Ovary (tissue), 9 donors: ENCODE results near the gene SIK3. TPM values are rescaled to one million over a fixed set of nuclear protein-coding genes. Genes with fewer than 3 reads are reported as not detected.

Experiments
- DNase-seq, 5 donors: peaks; one replicate each; pipeline ENCODE4 v3.0.0-alpha.2; 2019 to 2020
- H3K27ac ChIP-seq, 2 donors: fragments of 200-600 bp; one replicate each; pipeline versions ENCODE4 v1.5.1 to v1.8.0; 2019 to 2022
- H3K27me3 ChIP-seq: fragments of 200-600 bp; one replicate; pipeline ENCODE4 v1.8.0; 2022
- H3K36me3 ChIP-seq: fragments of 200-600 bp; sonication (generic); one replicate; pipeline ENCODE4 v1.5.1; 2019
- H3K4me1 ChIP-seq: one replicate; pipeline ENCODE4 v1.8.1; 2013; ENCODE audit warnings: mild to moderate bottlenecking, moderate library complexity; ENCODE audit not compliant: insufficient read depth
- H3K4me3 ChIP-seq: fragments of 200-600 bp; sonication (generic); one replicate; pipeline ENCODE4 v1.5.1; 2017
- H3K9me3 ChIP-seq, 2 donors: fragments of 200-600 bp in 1 of 2; sonication (generic) in 1 of 2; one replicate each; pipeline versions ENCODE4 v1.5.1 to v1.8.1; 2013 to 2019; ENCODE audit warnings: mild to moderate bottlenecking in 1 of 2, moderate library complexity in 1 of 2
- EP300 ChIP-seq: sonication (generic); formaldehyde crosslinking; IDR thresholded peaks from one replicate; pipeline ENCODE4 v1.6.1; 2017; ENCODE audit warnings: antibody characterized with exemption
- POLR2A ChIP-seq: fragments of 450-650 bp; IDR thresholded peaks from one replicate; pipeline ENCODE4 v1.6.1; 2017; ENCODE audit warnings: antibody characterized with exemption, mild to moderate bottlenecking, moderate library complexity
- WGBS, 3 donors: extraction: QIAGEN DNeasy Blood & Tissue Kit in 1 of 3; methylation state at CpG; one replicate each; pipeline versions ENCODE4 v1.1.5 to v1.1.7; 2013 to 2017; 5-methylcytosine and 5-hydroxymethylcytosine counted together
- intact Hi-C, 4 donors: fragments of 100-400 bp; cut with DNase I; formaldehyde crosslinking; loops; one replicate each; pipeline versions ENCODE4 v1.11.0 to v1.15.1; 2022 to 2023
- polyA plus RNA-seq, 2 donors: library from polyadenylated mRNA; stranded (reverse); fragments of 200-250 nt in 1 of 2; fragments of 350-450 nt in 1 of 2; fragmentation: Illumina TruSeq in 1 of 2; extraction: RNeasy Lipid Tissue Mini Kit (QIAGEN cat#74804) in 1 of 2; gene quantifications; one replicate each; pipeline ENCODE4 v1.2.3, GENCODE V29; 2013 to 2014
- total RNA-seq, 7 donors: library from RNA; depleted of rRNA in 2 of 7; stranded (reverse); fragments of >200 nt in 2 of 7; fragmentation: NEBNext Ultra II Directional in 3 of 7; extraction: Animal tissue kit (Norgen Biotek cat#: 25700) in 3 of 7; gene quantifications; one replicate each; pipeline versions ENCODE4 v1.1.0 to v1.2.4, GENCODE V29; 2016 to 2023
- TF ChIP-seq, protein P1 (sequence below), 3 donors: fragments of 450-650 bp in 2 of 3; fragments of 200-600 bp in 1 of 3; IDR thresholded peaks; one replicate each; pipeline versions ENCODE4 v1.5.1 to v1.8.0; 2016 to 2022; ENCODE audit warnings: antibody characterized with exemption in 3 of 3, mild to moderate bottlenecking in 1 of 3
- donor health status: DM: no; HTN: no; CAD: no; lungs with moderate emphysema.
- donor health status: DM: no; HTN: no; CAD: no.
- donor health status: Bipolar disorder and iron deficiency.
- donor health status: DM: yes; HTN: yes; CAD: no.
- donor health status: DM: no; HTN: no; CAD: no.
- donor health status: DM: yes; HTN: yes; CAD: no.

SIK3 gene
- total and polyA plus RNA-seq, 9 donors = 18.3 to 134 (median 56.2) TPM

- Histone ChIP-seq H3K9me3 (no peaks in the 10 kb centered on the region), H3K27me3 (no peaks in the 10 kb centered on the region), H3K4me1 (peaks cover 18% of the 10 kb centered on the region), H3K4me3 (peak overlapping the region; percentile 81), H3K27ac (peak overlapping the region; percentile 88 to 98), H3K36me3 (no peaks in the 10 kb centered on the region)
- TF ChIP-seq EP300 = no peak
- TF ChIP-seq, protein P1, sequence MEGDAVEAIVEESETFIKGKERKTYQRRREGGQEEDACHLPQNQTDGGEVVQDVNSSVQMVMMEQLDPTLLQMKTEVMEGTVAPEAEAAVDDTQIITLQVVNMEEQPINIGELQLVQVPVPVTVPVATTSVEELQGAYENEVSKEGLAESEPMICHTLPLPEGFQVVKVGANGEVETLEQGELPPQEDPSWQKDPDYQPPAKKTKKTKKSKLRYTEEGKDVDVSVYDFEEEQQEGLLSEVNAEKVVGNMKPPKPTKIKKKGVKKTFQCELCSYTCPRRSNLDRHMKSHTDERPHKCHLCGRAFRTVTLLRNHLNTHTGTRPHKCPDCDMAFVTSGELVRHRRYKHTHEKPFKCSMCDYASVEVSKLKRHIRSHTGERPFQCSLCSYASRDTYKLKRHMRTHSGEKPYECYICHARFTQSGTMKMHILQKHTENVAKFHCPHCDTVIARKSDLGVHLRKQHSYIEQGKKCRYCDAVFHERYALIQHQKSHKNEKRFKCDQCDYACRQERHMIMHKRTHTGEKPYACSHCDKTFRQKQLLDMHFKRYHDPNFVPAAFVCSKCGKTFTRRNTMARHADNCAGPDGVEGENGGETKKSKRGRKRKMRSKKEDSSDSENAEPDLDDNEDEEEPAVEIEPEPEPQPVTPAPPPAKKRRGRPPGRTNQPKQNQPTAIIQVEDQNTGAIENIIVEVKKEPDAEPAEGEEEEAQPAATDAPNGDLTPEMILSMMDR (IDR thresholded peaks at IDR 0.05) = no peak
- TF ChIP-seq POLR2A = no peak
- peak in 4 of 5 donors; percentile 40 to 74 (median 60) for DNase-seq
- WGBS, 3 donors = 1 to 3% (median 1%) methylated on average over 28 to 65 of the region's 65 CpGs
- intact Hi-C loops = loop anchor here in 2 of 4 donors (5.0 to 10.0 kb wide), 2 partner anchors 103 to 130 kb away; no protein-coding TSS in a partner anchor
Measured at GRCh38 chr11:117097389-117098268, 599 bp downstream of the SIK3 start.

DNA sequence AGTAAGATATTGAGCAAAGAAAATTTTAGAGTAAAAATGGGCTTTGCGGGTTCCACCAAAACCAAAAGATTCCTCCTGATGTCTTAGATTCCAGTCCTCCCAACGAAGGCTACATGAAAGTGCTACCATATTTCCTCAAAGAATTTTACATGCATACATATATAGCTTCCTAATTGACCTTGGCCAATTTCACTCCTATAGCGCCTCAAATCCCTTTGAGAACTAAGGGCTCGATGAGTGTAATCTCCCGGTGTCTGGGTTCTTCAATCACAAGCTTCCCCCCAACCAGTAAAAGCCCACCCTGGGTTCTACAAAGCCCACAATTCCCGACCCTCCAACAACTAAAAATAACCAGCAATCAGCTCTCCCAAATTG is 1.2 kb downstream of the SIK3 start:
- intact Hi-C loops = loop anchor here in 2 of 4 donors (5.0 to 10.0 kb wide), 2 partner anchors 102 to 130 kb away; no protein-coding TSS in a partner anchor
- H3K27me3 ChIP-seq = no peaks in the 10 kb centered on the region
- peaks cover 20% of the 10 kb centered on the region for H3K4me1 ChIP-seq
- H3K36me3 ChIP-seq = no peaks in the 10 kb centered on the region
- peak overlapping the region; percentile 88 to 98 for H3K27ac ChIP-seq
- TF ChIP-seq EP300 = no peak
- no peak for TF ChIP-seq POLR2A
- TF ChIP-seq, protein P1 (IDR thresholded peaks at IDR 0.05) = no peak
- H3K4me3 ChIP-seq = peak overlapping the region; percentile 81
- DNase-seq = no peak
- WGBS, 3 donors = 49 to 58% (median 56%) methylated on average over 6 of the region's 6 CpGs
- H3K9me3 ChIP-seq = no peaks in the 10 kb centered on the region

DNA sequence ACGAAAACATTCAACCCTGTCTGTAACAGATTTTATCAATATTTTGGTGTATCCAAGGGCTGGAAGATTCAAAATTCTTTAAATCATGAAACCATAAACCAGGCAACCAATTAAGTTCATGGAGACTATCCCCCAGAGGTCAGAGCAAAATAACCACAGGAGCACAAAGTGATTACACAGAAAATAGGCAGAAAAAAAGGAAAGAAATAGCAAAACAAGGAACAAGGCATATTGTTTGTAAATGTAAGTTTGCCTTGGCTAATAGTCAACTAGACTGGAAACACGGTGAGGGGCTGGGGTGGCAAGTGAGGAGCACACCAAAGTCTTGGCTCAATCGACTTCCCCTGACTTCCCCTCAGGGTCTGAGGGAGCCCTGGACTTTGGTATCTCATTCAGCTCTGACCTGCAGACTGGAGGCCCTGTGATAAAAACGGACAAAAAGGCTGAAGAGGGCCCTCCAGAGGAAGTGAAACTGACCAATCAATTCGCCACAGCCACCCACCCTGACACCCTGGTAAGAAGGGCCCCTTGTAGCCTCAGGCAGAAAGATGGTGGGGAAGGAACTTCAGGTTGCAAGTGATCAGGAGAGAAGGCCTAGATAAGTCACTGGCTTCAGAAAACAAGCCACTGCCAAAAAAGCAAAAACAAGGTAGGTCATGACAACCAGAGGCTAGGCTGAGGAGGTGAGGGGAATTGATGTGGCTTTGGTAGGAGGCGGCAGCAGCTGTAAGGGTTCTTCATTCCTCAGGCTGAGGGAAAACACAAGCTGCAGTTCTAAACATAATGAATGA is 1.8 kb downstream of the SIK3 start:
- peak overlapping the region; percentile 88 to 98 for H3K27ac ChIP-seq
- intact Hi-C loops = loop anchor here in 2 of 4 donors (5.0 to 10.0 kb wide), 2 partner anchors 102 to 131 kb away; no protein-coding TSS in a partner anchor
- H3K9me3 ChIP-seq = no peaks in the 10 kb centered on the region
- peak in 1 of 5 donors; percentile 26 for DNase-seq
- TF ChIP-seq POLR2A (no peak), EP300 (no peak)
- TF ChIP-seq, protein P1 (IDR thresholded peaks at IDR 0.05) = no peak
- 31 to 33% (median 31%) methylated on average over 6 of the region's 6 CpGs for WGBS, 3 donors
- H3K4me3 ChIP-seq = peak overlapping the region; percentile 81
- H3K27me3 ChIP-seq = no peaks in the 10 kb centered on the region
- H3K36me3 ChIP-seq = no peaks in the 10 kb centered on the region
- peaks cover 22% of the 10 kb centered on the region for H3K4me1 ChIP-seq
